Natural killer cell (primary cell): Measurements from ENCODE around the gene ADSS1. TPM values are rescaled to one million over a fixed set of nuclear protein-coding genes. Genes with fewer than 3 reads are reported as not detected.

Experiments used
- ATAC-seq, 3 donors: fragments of 150-1000 bp in 2 of 3; fragments of 200-7000 bp in 1 of 3; cut with Tn5 transposase; 1 replicate in 1 of 3; 2 replicates in 2 of 3; pipeline ENCODE4 v1.10.0; 2021; ENCODE audit warnings: mild to moderate bottlenecking in 2 of 3, moderate library complexity in 2 of 3
- DNase-seq, 2 donors: peaks; one replicate each; pipeline versions ENCODE4 v3.0.0 to v3.0.0-alpha.2; 2013 to 2021; ENCODE audit warnings: mixed read lengths in 1 of 2
- H3K27ac ChIP-seq: one replicate; pipeline ENCODE4 v1.5.1; 2013; ENCODE audit warnings: mild to moderate bottlenecking, low read length
- H3K27me3 ChIP-seq: one replicate; pipeline ENCODE4 v1.6.1; 2013; ENCODE audit warnings: low read length; ENCODE audit not compliant: control insufficient read depth, insufficient read depth
- H3K36me3 ChIP-seq: one replicate; pipeline ENCODE4 v1.6.1; 2013; ENCODE audit warnings: low read length; ENCODE audit not compliant: control insufficient read depth, insufficient read depth
- H3K4me1 ChIP-seq: one replicate; pipeline ENCODE4 v1.6.1; 2013; ENCODE audit warnings: low read length; ENCODE audit not compliant: control insufficient read depth, insufficient read depth
- H3K4me3 ChIP-seq: one replicate; pipeline ENCODE4 v1.5.1; 2013; ENCODE audit warnings: low read length
- H3K9me3 ChIP-seq: one replicate; pipeline ENCODE4 v1.6.1; 2013; ENCODE audit warnings: low read length; ENCODE audit not compliant: control insufficient read depth, insufficient read depth
- H3K27ac Mint-ChIP-seq, 2 donors: one replicate each; pipeline ENCODE4 v1.8.0; 2022; ENCODE audit warnings: mild to moderate bottlenecking in 2 of 2, mixed read lengths in 2 of 2, moderate library complexity in 1 of 2
- H3K27me3 Mint-ChIP-seq, 2 donors: one replicate each; pipeline ENCODE4 v1.8.0; 2022; ENCODE audit warnings: low read depth in 2 of 2, mixed read lengths in 2 of 2
- H3K36me3 Mint-ChIP-seq: one replicate; pipeline ENCODE4 v1.8.0; 2022; ENCODE audit warnings: mixed read lengths
- H3K4me1 Mint-ChIP-seq, 2 donors: one replicate each; pipeline ENCODE4 v1.8.0; 2022; ENCODE audit warnings: mixed read lengths in 2 of 2
- H3K4me3 Mint-ChIP-seq: one replicate; pipeline ENCODE4 v1.8.0; 2022; ENCODE audit warnings: mild to moderate bottlenecking, moderate library complexity, mixed read lengths
- H3K9me3 Mint-ChIP-seq, 2 donors: one replicate each; pipeline ENCODE4 v1.8.0; 2022; ENCODE audit warnings: mixed read lengths in 2 of 2
- WGBS: methylation state at CpG from one replicate; pipeline ENCODE4 v1.1.7; 2013; ENCODE audit warnings: missing lambda C conversion rate; ENCODE audit not compliant: insufficient coverage; 5-methylcytosine and 5-hydroxymethylcytosine counted together
- intact Hi-C: fragments of 100-400 bp; cut with micrococcal nuclease; formaldehyde crosslinking; loops from one replicate; pipeline ENCODE4 v1.14.2; 2022
- total RNA-seq, 4 donors: library from RNA; stranded (reverse); fragments of 120-200 nt in 1 of 4; gene quantifications; one replicate each; pipeline versions ENCODE4 v1.2.3 to v1.2.4, GENCODE V29; 2013 to 2022
- TF ChIP-seq, protein P1 (sequence below): fragments of 200-600 bp; IDR thresholded peaks from one replicate; pipeline ENCODE4 v1.8.0; 2022; ENCODE audit warnings: antibody characterized with exemption

The ADSS1 gene
- total RNA-seq, 3 donors from 2014 or later (not counting 1 experiment from before 2014, with no cell fraction given), result 2.1 to 2.7 (median 2.5) TPM

DNA sequence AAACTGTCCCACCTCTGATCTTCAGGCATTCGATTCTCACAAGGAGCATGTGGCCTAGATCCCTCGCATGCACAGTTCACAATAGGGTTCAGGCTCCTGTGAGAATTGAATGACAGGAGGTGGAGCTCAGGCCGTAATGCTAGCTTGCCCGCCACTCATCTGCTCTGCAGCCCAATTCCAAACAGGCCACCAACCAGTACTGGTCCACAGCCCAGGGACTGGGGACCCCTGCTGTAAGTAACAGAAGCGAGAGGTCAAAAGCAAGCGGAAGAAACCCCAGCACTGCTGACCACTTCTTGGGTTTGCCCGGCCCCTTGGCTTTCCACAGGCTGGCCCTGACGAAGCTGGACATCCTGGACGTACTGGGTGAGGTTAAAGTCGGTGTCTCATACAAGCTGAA is 20.5 kb downstream of the ADSS1 start:
- Mint-ChIP-seq H3K4me1 (no peaks in the 10 kb centered on the region), H3K27ac (no peak overlapping the region), H3K4me3 (no peak overlapping the region), H3K36me3 (no peaks in the 10 kb centered on the region), H3K9me3 (no peaks in the 10 kb centered on the region), H3K27me3 (no peaks in the 10 kb centered on the region)
- ATAC-seq (no peak), DNase-seq (no peak)
- Histone ChIP-seq H3K36me3 (no peaks in the 10 kb centered on the region), H3K4me3 (no peak overlapping the region), H3K27me3 (no peaks in the 10 kb centered on the region), H3K4me1 (no peaks in the 10 kb centered on the region), H3K9me3 (no peaks in the 10 kb centered on the region), H3K27ac (no peak overlapping the region)
- WGBS, result 96% methylated on average over 10 of the region's 10 CpGs
- TF ChIP-seq, protein P1, sequence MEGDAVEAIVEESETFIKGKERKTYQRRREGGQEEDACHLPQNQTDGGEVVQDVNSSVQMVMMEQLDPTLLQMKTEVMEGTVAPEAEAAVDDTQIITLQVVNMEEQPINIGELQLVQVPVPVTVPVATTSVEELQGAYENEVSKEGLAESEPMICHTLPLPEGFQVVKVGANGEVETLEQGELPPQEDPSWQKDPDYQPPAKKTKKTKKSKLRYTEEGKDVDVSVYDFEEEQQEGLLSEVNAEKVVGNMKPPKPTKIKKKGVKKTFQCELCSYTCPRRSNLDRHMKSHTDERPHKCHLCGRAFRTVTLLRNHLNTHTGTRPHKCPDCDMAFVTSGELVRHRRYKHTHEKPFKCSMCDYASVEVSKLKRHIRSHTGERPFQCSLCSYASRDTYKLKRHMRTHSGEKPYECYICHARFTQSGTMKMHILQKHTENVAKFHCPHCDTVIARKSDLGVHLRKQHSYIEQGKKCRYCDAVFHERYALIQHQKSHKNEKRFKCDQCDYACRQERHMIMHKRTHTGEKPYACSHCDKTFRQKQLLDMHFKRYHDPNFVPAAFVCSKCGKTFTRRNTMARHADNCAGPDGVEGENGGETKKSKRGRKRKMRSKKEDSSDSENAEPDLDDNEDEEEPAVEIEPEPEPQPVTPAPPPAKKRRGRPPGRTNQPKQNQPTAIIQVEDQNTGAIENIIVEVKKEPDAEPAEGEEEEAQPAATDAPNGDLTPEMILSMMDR, result no peak
- intact Hi-C loops, result no loop called here

DNA sequence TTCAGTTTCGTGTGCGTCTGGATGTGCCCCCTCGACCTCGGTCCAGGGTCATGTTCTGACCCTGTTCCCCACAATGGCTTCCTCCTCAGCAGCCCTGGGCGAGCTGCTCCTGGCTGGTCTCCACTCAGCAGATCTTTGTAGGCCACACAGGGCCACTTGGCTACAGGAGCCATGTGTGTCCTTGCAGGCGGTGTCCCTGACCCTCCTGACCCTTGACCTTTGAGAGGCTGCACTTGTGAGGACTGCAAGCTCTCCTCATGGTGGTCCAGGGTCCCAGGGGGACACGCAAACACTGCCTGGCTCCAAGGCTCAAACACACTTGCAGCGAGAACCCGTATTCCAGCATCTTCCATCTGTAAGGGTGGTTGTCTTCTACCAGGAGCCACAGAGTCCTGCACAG is 21.4 kb downstream of the ADSS1 start:
- H3K36me3 ChIP-seq, result no peaks in the 10 kb centered on the region
- no peaks in the 10 kb centered on the region for H3K27me3 Mint-ChIP-seq
- no peak overlapping the region for H3K4me3 ChIP-seq
- no peaks in the 10 kb centered on the region for H3K36me3 Mint-ChIP-seq
- H3K9me3 Mint-ChIP-seq, result no peaks in the 10 kb centered on the region
- no peaks in the 10 kb centered on the region for H3K4me1 ChIP-seq
- ATAC-seq (no peak), DNase-seq (no peak)
- no peaks in the 10 kb centered on the region for H3K4me1 Mint-ChIP-seq
- H3K9me3 ChIP-seq, result no peaks in the 10 kb centered on the region
- H3K27ac ChIP-seq, result no peak overlapping the region
- H3K4me3 Mint-ChIP-seq, result no peak overlapping the region
- H3K27me3 ChIP-seq, result no peaks in the 10 kb centered on the region
- TF ChIP-seq, protein P1, result no peak
- 92% methylated on average over 9 of the region's 9 CpGs for WGBS
- no peak overlapping the region for H3K27ac Mint-ChIP-seq
- intact Hi-C loops, result no loop called here

- ATAC-seq, result no peak
- TF ChIP-seq, protein P1, result no peak
- Histone ChIP-seq H3K4me1 (no peaks in the 10 kb centered on the region), H3K9me3 (no peaks in the 10 kb centered on the region), H3K36me3 (no peaks in the 10 kb centered on the region), H3K4me3 (no peak overlapping the region), H3K27me3 (no peaks in the 10 kb centered on the region), H3K27ac (no peak overlapping the region)
- 69% methylated on average over 13 of the region's 13 CpGs for WGBS
- no peak for DNase-seq
- H3K4me3 Mint-ChIP-seq, result no peak overlapping the region
- intact Hi-C loops, result no loop called here
- H3K27ac Mint-ChIP-seq, result no peak overlapping the region
- H3K9me3 Mint-ChIP-seq, result no peaks in the 10 kb centered on the region
- no peaks in the 10 kb centered on the region for H3K36me3 Mint-ChIP-seq
- no peaks in the 10 kb centered on the region for H3K27me3 Mint-ChIP-seq
- H3K4me1 Mint-ChIP-seq, result no peaks in the 10 kb centered on the region
These were observed 22.1 kb downstream of the ADSS1 start for GRCh38 chr14:104746071-104746545.

GRCh38 chr14:104746934-104747481 is 23.0 kb downstream of the ADSS1 start:
- no peaks in the 10 kb centered on the region for H3K36me3 ChIP-seq
- H3K36me3 Mint-ChIP-seq, result no peaks in the 10 kb centered on the region
- no peak overlapping the region for H3K4me3 Mint-ChIP-seq
- H3K27ac ChIP-seq, result no peak overlapping the region
- intact Hi-C loops, result no loop called here
- H3K4me3 ChIP-seq, result no peak overlapping the region
- no peaks in the 10 kb centered on the region for H3K9me3 Mint-ChIP-seq
- no peak for DNase-seq
- peaks cover 3% of the 10 kb centered on the region for H3K4me1 ChIP-seq
- no peak for ATAC-seq
- TF ChIP-seq, protein P1, result no peak
- no peak overlapping the region for H3K27ac Mint-ChIP-seq
- no peaks in the 10 kb centered on the region for H3K4me1 Mint-ChIP-seq
- no peaks in the 10 kb centered on the region for H3K9me3 ChIP-seq
- H3K27me3 ChIP-seq, result no peaks in the 10 kb centered on the region
- no peaks in the 10 kb centered on the region for H3K27me3 Mint-ChIP-seq
- WGBS, result 91% methylated on average over 7 of the region's 7 CpGs
